GM23338 (cell line): ENCODE measurements around the gene POLR1E. TPM values are rescaled to one million over a fixed set of nuclear protein-coding genes. Genes with fewer than 3 reads are reported as not detected.
A peak's percentile ranks its signal among the peaks of the same experiment; 100 is the strongest.

Experiments
- ATAC-seq: fragments of 200-7000 bp; cut with Tn5 transposase; 3 replicates; pipeline ENCODE4 v1.9.1; 2020
- DNase-seq: peaks from one replicate; pipeline ENCODE4 v3.0.0-alpha.2; 2015; ENCODE audit warnings: low spot score
- H2AFZ ChIP-seq: fragments of 200-600 bp; sonication (generic); 2 replicates; pipeline ENCODE4 v1.8.0; 2016; ENCODE audit warnings: antibody characterized with exemption, mild to moderate bottlenecking, moderate library complexity
- H3F3A ChIP-seq: fragments of 200-600 bp; sonication (generic); replicated peaks from 2 replicates; pipeline ENCODE4 v1.8.0; 2017; ENCODE audit warnings: antibody characterized with exemption, mixed run types, low read depth
- H3K27ac ChIP-seq: fragments of 200-600 bp; sonication (generic); 2 replicates; pipeline ENCODE4 v1.6.1; 2016; ENCODE audit warnings: low read depth
- H3K27me3 ChIP-seq: fragments of 200-600 bp; sonication (generic); 2 replicates; pipeline ENCODE4 v1.8.0; 2016; ENCODE audit warnings: mild to moderate bottlenecking, mixed run types, moderate library complexity; ENCODE audit not compliant: insufficient read depth
- H3K36me3 ChIP-seq: fragments of 200-600 bp; sonication (generic); 2 replicates; pipeline ENCODE4 v1.8.0; 2016; ENCODE audit warnings: mild to moderate bottlenecking; ENCODE audit not compliant: insufficient read depth
- H3K4me1 ChIP-seq: fragments of 200-600 bp; sonication (generic); 2 replicates; pipeline ENCODE4 v1.8.0; 2016; ENCODE audit warnings: mild to moderate bottlenecking, moderate library complexity; ENCODE audit not compliant: insufficient read depth
- H3K4me2 ChIP-seq: fragments of 200-600 bp; sonication (generic); 2 replicates; pipeline ENCODE4 v1.7.1; 2017; ENCODE audit warnings: mixed run types
- H3K4me3 ChIP-seq: fragments of 200-600 bp; sonication (generic); 2 replicates; pipeline ENCODE4 v1.6.1; 2016; ENCODE audit warnings: mixed run types
- H3K79me2 ChIP-seq: fragments of 200-600 bp; sonication (generic); replicated peaks from 2 replicates; pipeline ENCODE4 v1.8.0; 2017; ENCODE audit warnings: mild to moderate bottlenecking; ENCODE audit not compliant: insufficient read depth
- H3K9me2 ChIP-seq: fragments of 200-600 bp; sonication (generic); 2 replicates; pipeline ENCODE4 v1.8.0; 2017; ENCODE audit not compliant: insufficient read depth
- H4K20me1 ChIP-seq: fragments of 200-600 bp; sonication (generic); replicated peaks from 2 replicates; pipeline ENCODE4 v1.8.0; 2017; ENCODE audit warnings: mild to moderate bottlenecking; ENCODE audit not compliant: insufficient read depth
- H3K27ac Mint-ChIP-seq: 2 replicates; pipeline ENCODE4 v1.8.0; 2020; ENCODE audit warnings: inconsistent platforms, mild to moderate bottlenecking, moderate library complexity, mixed read lengths
- H3K27me3 Mint-ChIP-seq: 3 replicates; pipeline ENCODE4 v1.8.0; 2022; ENCODE audit warnings: low read depth, mild to moderate bottlenecking, moderate library complexity, mixed read lengths, inconsistent platforms; ENCODE audit not compliant: insufficient read depth, poor library complexity
- H3K36me3 Mint-ChIP-seq: 3 replicates; pipeline ENCODE4 v1.8.0; 2021; ENCODE audit warnings: low read depth, mild to moderate bottlenecking, inconsistent platforms, moderate library complexity, mixed read lengths
- H3K4me1 Mint-ChIP-seq: 3 replicates; pipeline ENCODE4 v1.8.0; 2020; ENCODE audit warnings: mild to moderate bottlenecking, inconsistent platforms, mixed read lengths
- H3K4me3 Mint-ChIP-seq: 3 replicates; pipeline ENCODE4 v1.8.0; 2021; ENCODE audit warnings: moderate library complexity, mild to moderate bottlenecking, inconsistent platforms, mixed read lengths
- H3K9me3 Mint-ChIP-seq: 3 replicates; pipeline ENCODE4 v1.8.0; 2020; ENCODE audit warnings: moderate library complexity, mild to moderate bottlenecking, inconsistent platforms, mixed read lengths
- CREB1 ChIP-seq: fragments of 250-450 bp; sonication (Bioruptor Pico); IDR thresholded peaks from 2 replicates; pipeline ENCODE4 v1.5.0; 2020; ENCODE audit warnings: low read depth, mild to moderate bottlenecking, moderate library complexity
- CTCF ChIP-seq, 2 experiments: fragments of 200-600 bp in 1 of 2; sonication (generic) in 1 of 2; conservative IDR thresholded peaks; 2 replicates each; pipeline versions ENCODE4 v1.5.1 to v1.6.1; 2016 to 2017; ENCODE audit warnings: antibody characterized with exemption in 2 of 2, low read depth in 2 of 2, mild to moderate bottlenecking in 2 of 2, moderate library complexity in 1 of 2
- EZH2 ChIP-seq: fragments of 200-600 bp; sonication (generic); IDR thresholded peaks from one replicate; pipeline ENCODE4 v1.8.0; 2017; ENCODE audit warnings: antibody characterized with exemption, mild to moderate bottlenecking, low read depth; ENCODE audit not compliant: unreplicated experiment
- EZH2phosphoT487 ChIP-seq: fragments of 200-600 bp; sonication (generic); IDR thresholded peaks from one replicate; pipeline ENCODE4 v1.8.1; 2018; ENCODE audit warnings: antibody characterized with exemption; ENCODE audit not compliant: unreplicated experiment
- JUNB ChIP-seq: IDR thresholded peaks from one replicate; pipeline ENCODE4 v1.6.1; 2016; ENCODE audit warnings: antibody characterized with exemption; ENCODE audit not compliant: unreplicated experiment
- NANOG ChIP-seq: IDR thresholded peaks from 2 replicates; pipeline ENCODE4 v1.6.1; 2016; ENCODE audit warnings: antibody characterized with exemption, borderline replicate concordance
- POLR2AphosphoS5 ChIP-seq: IDR thresholded peaks from 2 replicates; pipeline ENCODE4 v1.6.1; 2016; ENCODE audit warnings: antibody characterized with exemption, low read depth
- REST ChIP-seq: IDR thresholded peaks from one replicate; pipeline ENCODE4 v1.6.1; 2018; ENCODE audit warnings: antibody characterized with exemption; ENCODE audit not compliant: unreplicated experiment
- STAT1 ChIP-seq: IDR thresholded peaks from one replicate; pipeline ENCODE4 v1.6.1; 2016; ENCODE audit warnings: antibody characterized with exemption; ENCODE audit not compliant: unreplicated experiment
- ZNF331 ChIP-seq: fragments of 250-450 bp; sonication (Bioruptor Pico); IDR thresholded peaks from 2 replicates; pipeline ENCODE4 v1.5.0; 2020; ENCODE audit warnings: low read depth, mild to moderate bottlenecking, moderate library complexity
- polyA plus RNA-seq: library from polyadenylated mRNA; unstranded; fragments of >200 nt; fragmentation: Nextera tagmentation; extraction: Ambion mirVana; gene quantifications from 2 replicates; pipeline ENCODE4 v1.2.1, GENCODE V29; 2016
- total RNA-seq: library from RNA; depleted of rRNA; stranded (reverse); fragments of >200 nt; shearing (Covaris generic); gene quantifications from 2 replicates; pipeline ENCODE4 v1.2.3, GENCODE V29; 2014
- TF ChIP-seq, protein P1 (sequence below): IDR thresholded peaks from 2 replicates; pipeline ENCODE4 v1.6.1; 2016; ENCODE audit warnings: antibody characterized with exemption

POLR1E gene
- total and polyA plus RNA-seq, 2 experiments from 2014 or later, result 19.2 to 45.5 TPM

- TF ChIP-seq, protein P1, sequence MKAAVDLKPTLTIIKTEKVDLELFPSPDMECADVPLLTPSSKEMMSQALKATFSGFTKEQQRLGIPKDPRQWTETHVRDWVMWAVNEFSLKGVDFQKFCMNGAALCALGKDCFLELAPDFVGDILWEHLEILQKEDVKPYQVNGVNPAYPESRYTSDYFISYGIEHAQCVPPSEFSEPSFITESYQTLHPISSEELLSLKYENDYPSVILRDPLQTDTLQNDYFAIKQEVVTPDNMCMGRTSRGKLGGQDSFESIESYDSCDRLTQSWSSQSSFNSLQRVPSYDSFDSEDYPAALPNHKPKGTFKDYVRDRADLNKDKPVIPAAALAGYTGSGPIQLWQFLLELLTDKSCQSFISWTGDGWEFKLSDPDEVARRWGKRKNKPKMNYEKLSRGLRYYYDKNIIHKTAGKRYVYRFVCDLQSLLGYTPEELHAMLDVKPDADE, result no peak
- TF ChIP-seq STAT1 (no peak), ZNF331 (no peak), JUNB (no peak)
Measured at GRCh38 chr9:37520641-37521040, 34.9 kb downstream of the POLR1E start (continued).

- no peaks in the 10 kb centered on the region for H3K79me2 ChIP-seq
- no peak overlapping the region for H3K4me3 ChIP-seq
- no peaks in the 10 kb centered on the region for H3K27me3 ChIP-seq
- no peak overlapping the region for H3K4me2 ChIP-seq
- no peaks in the 10 kb centered on the region for H3K9me2 ChIP-seq
- H4K20me1 ChIP-seq, result no peaks in the 10 kb centered on the region
- no peak overlapping the region for H3K27ac ChIP-seq
- no peaks in the 10 kb centered on the region for H3K4me1 ChIP-seq
- peaks cover 12% of the 10 kb centered on the region for H3K27me3 Mint-ChIP-seq
- no peak overlapping the region for H3K27ac Mint-ChIP-seq
- DNase-seq (no peak), ATAC-seq (no peak)
- H3K4me3 Mint-ChIP-seq, result no peak overlapping the region
- peaks cover 43% of the 10 kb centered on the region for H3K36me3 Mint-ChIP-seq
- no peaks in the 10 kb centered on the region for H3F3A ChIP-seq
- H3K36me3 ChIP-seq, result no peaks in the 10 kb centered on the region
- TF ChIP-seq CREB1 (CRISPR knock-in tag) (no peak), STAT1 (no peak), CTCF (conservative IDR thresholded peaks at IDR 0.05; ENCODE audit: low read depth in 2 of 2) (0 out of 4 replicates have a peak, but pooled peaks of 1 of the 2 experiments have one; percentile 9), EZH2 (no peak)
- TF ChIP-seq, protein P1, result no peak
- H3K9me3 Mint-ChIP-seq, result no peaks in the 10 kb centered on the region
- H2AFZ ChIP-seq, result no peak overlapping the region
- H3K4me1 Mint-ChIP-seq, result peaks cover 3% of the 10 kb centered on the region; the same call in 2 of the 3 replicates
Measured at GRCh38 chr9:37521111-37521510, 35.4 kb downstream of the POLR1E start.

DNA sequence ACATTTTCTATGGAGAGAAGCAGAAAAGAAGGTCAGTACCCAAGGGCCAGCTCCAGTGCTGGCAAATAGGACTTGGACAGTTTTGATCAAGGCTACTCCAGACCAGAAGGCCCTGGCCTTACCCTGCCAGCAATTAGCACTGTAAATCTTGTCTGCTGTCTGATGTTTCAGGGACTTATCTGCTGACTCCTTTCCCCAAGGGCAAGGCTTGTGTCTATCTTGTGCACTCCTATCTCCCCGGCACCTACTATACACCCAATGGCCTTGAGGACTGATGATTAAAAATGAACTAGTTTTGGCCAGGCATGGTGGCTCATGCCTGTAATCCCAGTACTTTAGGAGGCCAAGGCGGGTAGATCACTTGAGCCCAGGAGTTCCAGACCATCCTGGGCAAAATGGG lies 37.2 kb downstream of the POLR1E start:
- Histone ChIP-seq H3K27me3 (no peaks in the 10 kb centered on the region), H3K27ac (no peak overlapping the region), H2AFZ (no peak overlapping the region), H3K4me1 (no peaks in the 10 kb centered on the region), H3K9me2 (no peaks in the 10 kb centered on the region), H3K4me3 (no peak overlapping the region), H3K79me2 (no peaks in the 10 kb centered on the region), H3K36me3 (no peaks in the 10 kb centered on the region), H3F3A (no peaks in the 10 kb centered on the region), H4K20me1 (no peaks in the 10 kb centered on the region), H3K4me2 (no peak overlapping the region)
- no peak for DNase-seq
- Mint-ChIP-seq H3K27me3 (peaks cover 10% of the 10 kb centered on the region), H3K4me1 (no peaks in the 10 kb centered on the region), H3K27ac (no peak overlapping the region), H3K36me3 (peaks cover 49% of the 10 kb centered on the region), H3K4me3 (no peak overlapping the region), H3K9me3 (no peaks in the 10 kb centered on the region)
- ATAC-seq, result no peak
- no peak for TF ChIP-seq POLR2AphosphoS5
- TF ChIP-seq ZNF331, result no peak
- TF ChIP-seq EZH2, result no peak
- no peak for TF ChIP-seq REST
- TF ChIP-seq, protein P1, result no peak
- no peak for TF ChIP-seq NANOG
- no peak for TF ChIP-seq EZH2phosphoT487
- no peak for TF ChIP-seq STAT1
- TF ChIP-seq CREB1 (CRISPR knock-in tag), result no peak
